Bronchial epithelial cell (primary cell): ENCODE measurements around the gene ADORA2B. TPM values are rescaled to one million over a fixed set of nuclear protein-coding genes. Genes with fewer than 3 reads are reported as not detected.
"Not testable (repeated sequence)": the region's sequence is repeated elsewhere in the genome, so short reads cannot be mapped to it uniquely, and the experiment has no call there.

Experiments used
- DNase-seq: peaks from one replicate; pipeline ENCODE4 v3.0.0-alpha.2; 2010; ENCODE audit warnings: low read depth
- FAIRE-seq: peaks from 2 replicates; lab custom pipeline; 2011; peaks lifted over from hg19 to GRCh38; lab: Jason Lieb, UNC
- H3K27me3 ChIP-seq: 2 replicates; pipeline ENCODE4 v1.5.1; 2011; ENCODE audit warnings: low read length; ENCODE audit not compliant: control insufficient read depth, insufficient read depth
- H3K36me3 ChIP-seq: 2 replicates; pipeline ENCODE4 v1.5.1; 2011; ENCODE audit warnings: low read length; ENCODE audit not compliant: control insufficient read depth, insufficient read depth
- H3K4me3 ChIP-seq: 2 replicates; pipeline ENCODE4 v1.5.1; 2011; ENCODE audit warnings: mild to moderate bottlenecking, low read depth, low read length, control low read depth
- total RNA-seq: library from RNA; depleted of rRNA; stranded (reverse); fragments of >200 nt; gene quantifications from 2 replicates; pipeline ENCODE4 v1.2.1, GENCODE V29; 2014
- TF ChIP-seq, protein P1 (sequence below): IDR thresholded peaks from 2 replicates; pipeline ENCODE4 v1.5.1; 2011; ENCODE audit warnings: mild to moderate bottlenecking, moderate library complexity, low read length, control low read depth, inconsistent platforms; ENCODE audit not compliant: insufficient read depth, severe bottlenecking

Gene ADORA2B
- 26.2 and 36.1 TPM in 2 replicates for total RNA-seq

DNA sequence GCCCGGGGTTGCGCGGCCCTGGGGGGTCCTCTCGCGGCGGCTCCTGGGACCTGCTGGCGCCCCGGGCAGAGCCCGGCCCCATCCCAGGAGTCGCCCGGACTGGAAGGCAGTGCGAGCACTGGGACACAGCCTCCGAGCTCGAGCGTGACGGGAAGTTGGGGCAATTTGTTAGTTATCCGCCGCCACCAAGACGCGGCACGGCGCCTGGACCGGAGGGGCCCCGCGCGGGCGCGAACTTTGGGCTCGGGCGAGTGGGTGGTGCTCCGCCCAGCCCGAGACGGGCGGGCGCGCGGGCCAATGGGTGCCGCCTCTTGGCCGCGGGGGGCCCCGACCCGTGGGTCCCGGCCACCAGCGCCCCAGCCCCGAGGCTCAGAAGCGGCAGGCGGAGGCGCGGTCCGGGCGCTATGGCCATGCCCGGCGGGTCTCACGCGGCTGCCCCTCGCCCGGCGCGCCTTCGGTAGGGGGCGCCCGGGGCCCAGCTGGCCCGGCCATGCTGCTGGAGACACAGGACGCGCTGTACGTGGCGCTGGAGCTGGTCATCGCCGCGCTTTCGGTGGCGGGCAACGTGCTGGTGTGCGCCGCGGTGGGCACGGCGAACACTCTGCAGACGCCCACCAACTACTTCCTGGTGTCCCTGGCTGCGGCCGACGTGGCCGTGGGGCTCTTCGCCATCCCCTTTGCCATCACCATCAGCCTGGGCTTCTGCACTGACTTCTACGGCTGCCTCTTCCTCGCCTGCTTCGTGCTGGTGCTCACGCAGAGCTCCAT lies at the start of gene ADORA2B:
Gene ADORA2B, plus strand, starts transcription at position 372 of the 768 bp plus-strand sequence. Its CDS starts 119 bp downstream, at position 491.
- TF ChIP-seq, protein P1, sequence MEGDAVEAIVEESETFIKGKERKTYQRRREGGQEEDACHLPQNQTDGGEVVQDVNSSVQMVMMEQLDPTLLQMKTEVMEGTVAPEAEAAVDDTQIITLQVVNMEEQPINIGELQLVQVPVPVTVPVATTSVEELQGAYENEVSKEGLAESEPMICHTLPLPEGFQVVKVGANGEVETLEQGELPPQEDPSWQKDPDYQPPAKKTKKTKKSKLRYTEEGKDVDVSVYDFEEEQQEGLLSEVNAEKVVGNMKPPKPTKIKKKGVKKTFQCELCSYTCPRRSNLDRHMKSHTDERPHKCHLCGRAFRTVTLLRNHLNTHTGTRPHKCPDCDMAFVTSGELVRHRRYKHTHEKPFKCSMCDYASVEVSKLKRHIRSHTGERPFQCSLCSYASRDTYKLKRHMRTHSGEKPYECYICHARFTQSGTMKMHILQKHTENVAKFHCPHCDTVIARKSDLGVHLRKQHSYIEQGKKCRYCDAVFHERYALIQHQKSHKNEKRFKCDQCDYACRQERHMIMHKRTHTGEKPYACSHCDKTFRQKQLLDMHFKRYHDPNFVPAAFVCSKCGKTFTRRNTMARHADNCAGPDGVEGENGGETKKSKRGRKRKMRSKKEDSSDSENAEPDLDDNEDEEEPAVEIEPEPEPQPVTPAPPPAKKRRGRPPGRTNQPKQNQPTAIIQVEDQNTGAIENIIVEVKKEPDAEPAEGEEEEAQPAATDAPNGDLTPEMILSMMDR: peak; percentile 70
- peak within 1 kb of the TSS; percentile 82 for H3K4me3 ChIP-seq
- no peaks in the 10 kb centered on the region for H3K36me3 ChIP-seq
- no peaks in the 10 kb centered on the region for H3K27me3 ChIP-seq
- DNase-seq (peak; percentile 40), FAIRE-seq (no peak)

DNA sequence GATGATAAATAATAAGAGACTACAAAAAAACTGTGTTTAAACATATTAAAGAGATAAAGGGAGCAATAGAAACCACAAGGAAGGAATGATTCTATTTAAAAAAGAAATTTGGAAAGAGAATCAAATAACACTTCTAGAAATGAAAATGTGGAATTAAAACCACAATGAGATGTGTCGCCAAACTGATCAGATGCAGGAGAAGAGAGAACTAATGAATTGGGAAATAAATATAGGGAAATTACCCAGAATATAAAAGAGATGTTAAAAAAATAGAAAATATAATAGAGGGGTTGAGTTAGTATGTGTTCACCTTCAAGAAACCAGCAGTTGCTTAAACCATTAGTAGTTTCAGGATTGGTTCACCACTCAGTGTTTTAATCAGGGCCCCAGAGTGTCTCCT lies 48.7 kb upstream of the ADORA2B start:
- FAIRE-seq: no peak

DNA sequence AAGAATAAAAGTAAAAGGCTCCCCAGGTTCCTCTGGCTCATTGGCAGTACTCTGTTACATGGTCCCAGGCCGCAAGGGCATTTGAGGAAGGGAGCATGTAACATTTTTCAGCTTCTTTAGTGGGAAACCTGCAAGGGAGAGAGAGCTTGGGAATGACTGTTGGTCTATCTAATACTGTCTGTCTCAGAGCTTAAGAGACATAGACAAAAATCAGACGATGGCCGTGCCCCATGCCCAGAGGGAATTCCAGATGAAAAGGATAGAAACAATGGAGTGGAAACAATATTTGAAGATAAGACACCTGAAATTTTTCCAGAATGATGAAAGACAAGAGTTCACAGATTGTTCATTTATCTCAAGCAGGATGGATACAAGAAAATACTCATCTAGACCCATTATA lies 48.1 kb upstream of the ADORA2B start:
- DNase-seq: no peak
- no peak for FAIRE-seq

More for the DNA sequence above, 48.7 kb upstream of the ADORA2B start:
- no peak for DNase-seq
- no peaks in the 10 kb centered on the region for H3K36me3 ChIP-seq
- TF ChIP-seq, protein P1: no peak
- no peak overlapping the region for H3K4me3 ChIP-seq
- no peaks in the 10 kb centered on the region for H3K27me3 ChIP-seq

DNA sequence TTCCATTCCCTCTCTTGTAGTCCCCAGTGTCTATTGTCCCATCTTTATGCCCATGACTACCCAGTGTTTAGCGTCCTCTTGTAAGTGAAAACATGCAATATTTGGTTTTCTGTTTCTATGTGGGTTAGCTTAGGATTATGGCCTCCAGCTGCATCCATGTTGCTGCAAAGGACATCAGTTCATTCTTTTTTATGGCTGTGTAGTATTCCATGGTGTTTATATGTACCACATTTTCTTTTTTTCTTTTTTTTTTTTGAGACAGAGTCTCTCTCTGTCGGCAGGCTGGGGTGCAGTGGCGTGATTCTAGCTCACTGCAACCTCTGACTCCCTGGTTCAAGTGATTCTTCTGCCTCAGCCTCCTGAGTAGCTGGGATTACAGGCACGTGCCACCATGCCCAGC lies 45.3 kb upstream of the ADORA2B start:
- not testable (repeated sequence) for H3K36me3 ChIP-seq, H3K4me3 ChIP-seq, H3K27me3 ChIP-seq, FAIRE-seq, DNase-seq

More for the DNA sequence above, 48.1 kb upstream of the ADORA2B start:
- Histone ChIP-seq H3K4me3 (no peak overlapping the region), H3K36me3 (no peaks in the 10 kb centered on the region), H3K27me3 (no peaks in the 10 kb centered on the region)
- TF ChIP-seq, protein P1: no peak

DNA sequence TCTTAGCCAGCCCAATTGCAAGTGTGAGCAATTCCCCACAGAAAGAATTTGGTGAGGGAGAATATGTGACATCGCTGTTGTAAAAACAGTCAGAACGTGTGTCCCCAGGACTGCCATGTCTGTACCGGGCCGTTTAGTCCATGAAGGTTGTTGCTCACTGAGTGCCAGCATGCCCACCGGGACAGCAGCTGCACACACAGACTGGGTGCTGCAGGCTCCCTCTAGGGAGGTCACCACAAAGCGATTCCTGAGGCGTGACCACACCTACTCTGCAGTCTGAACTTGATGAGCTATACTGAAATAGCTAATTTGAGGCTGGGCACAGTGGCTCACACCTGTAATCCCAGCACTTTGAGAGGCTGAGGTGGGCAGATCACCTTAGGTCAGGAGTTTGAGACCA lies 44.1 kb upstream of the ADORA2B start:
- TF ChIP-seq, protein P1: no peak
- Histone ChIP-seq H3K27me3 (no peaks in the 10 kb centered on the region), H3K4me3 (no peak overlapping the region), H3K36me3 (no peaks in the 10 kb centered on the region)
- no peak for DNase-seq
- no peak for FAIRE-seq

DNA sequence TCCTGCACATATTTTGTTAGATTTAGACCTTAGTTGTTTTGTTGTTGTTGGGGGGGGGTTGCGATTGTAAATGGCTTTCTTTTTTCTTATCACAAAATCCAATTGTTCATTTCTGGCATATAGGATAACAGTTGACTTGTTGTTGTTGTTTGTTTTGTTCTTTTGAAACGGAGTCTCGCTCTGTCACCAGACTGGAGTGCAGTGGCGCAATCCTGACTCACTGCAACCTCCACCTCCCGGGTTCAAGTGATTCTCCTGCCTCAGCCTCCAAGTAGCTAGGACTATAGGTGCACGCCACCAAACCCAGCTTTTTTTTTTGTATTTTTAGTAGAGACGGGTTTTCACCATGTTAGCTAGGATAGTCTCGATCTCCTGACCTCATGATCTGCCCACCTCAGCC lies 39.7 kb upstream of the ADORA2B start:
- H3K36me3 ChIP-seq, DNase-seq, FAIRE-seq, H3K27me3 ChIP-seq, H3K4me3 ChIP-seq: not testable (repeated sequence)

DNA sequence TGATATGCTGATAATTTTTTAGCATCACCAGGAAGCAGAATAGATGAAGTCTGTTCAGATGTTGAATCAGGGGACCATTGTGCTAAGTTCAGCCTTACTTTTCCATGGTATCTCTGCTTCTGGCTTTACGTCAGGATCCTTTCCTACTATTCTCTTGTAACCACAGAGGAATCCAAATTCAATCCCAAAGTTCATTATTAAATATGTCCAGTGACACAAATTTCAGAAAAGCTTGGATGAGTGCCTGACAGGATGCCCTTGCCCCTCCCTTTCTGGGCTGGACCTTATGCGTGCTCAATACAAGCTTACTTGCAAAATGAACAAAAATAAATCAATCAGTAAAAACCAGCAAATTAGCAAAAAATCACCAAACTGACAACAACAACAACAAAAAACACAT lies 37.6 kb upstream of the ADORA2B start:
- Histone ChIP-seq H3K36me3 (no peaks in the 10 kb centered on the region), H3K4me3 (no peak overlapping the region), H3K27me3 (no peaks in the 10 kb centered on the region)
- FAIRE-seq (no peak), DNase-seq (no peak)
- TF ChIP-seq, protein P1: no peak
